Superior temporal gyrus (tissue), 1 donor: ENCODE measurements around the gene ASPHD2.

ENCODE experiments used
- DNase-seq: peaks from one replicate; pipeline ENCODE4 v3.0.0-alpha.2; 2016; ENCODE audit errors: extremely low spot score

Gene ASPHD2

DNA sequence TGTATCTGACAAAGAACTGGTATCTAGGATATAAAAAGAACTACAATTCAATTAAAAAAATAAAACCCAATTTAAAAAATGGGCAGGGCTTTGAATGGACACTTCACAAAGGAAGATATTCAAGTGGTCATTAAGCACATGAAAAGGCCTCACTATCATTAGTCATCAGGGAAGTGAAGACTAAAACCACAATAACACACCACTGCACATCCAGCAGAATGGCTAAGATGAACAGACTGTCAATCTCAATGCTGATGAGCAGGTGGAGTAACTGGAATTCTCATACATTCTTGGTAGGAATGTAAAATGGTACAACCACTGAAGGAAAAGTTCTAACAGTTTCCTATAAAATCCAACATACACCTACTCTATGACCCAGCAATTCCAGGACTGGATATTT lies 45.6 kb downstream of the ASPHD2 start:
- DNase-seq, result no peak

DNA sequence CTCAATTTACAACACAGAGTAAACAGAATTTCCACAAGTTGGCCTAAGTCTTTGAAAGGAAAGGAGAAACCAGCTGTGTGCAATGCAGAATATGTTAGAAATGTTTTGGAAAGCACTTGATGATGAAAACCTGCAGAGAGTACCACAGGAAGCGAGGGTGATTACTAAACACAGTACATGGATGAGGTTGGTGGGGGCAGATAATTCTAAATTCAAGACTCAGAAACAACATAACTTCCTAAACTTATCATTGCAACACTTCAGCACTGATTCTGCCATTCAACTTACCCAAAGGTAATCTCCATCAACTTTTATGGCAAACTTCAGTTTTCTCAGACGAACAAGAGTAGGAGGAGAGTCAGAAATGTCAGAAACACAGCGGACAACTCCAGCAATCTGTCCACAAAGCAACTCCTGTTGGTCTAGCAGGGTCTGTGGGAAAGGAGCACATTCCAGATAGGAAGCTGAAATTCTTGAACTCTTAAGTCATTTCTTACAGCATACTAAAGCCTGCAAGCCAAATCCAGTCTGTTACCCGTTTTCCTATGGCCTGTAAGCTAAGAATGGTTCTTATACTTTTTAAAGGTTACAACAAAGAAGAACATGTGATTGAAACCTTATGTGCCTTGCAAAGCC lies 47.8 kb downstream of the ASPHD2 start:
- no peak for DNase-seq

DNA sequence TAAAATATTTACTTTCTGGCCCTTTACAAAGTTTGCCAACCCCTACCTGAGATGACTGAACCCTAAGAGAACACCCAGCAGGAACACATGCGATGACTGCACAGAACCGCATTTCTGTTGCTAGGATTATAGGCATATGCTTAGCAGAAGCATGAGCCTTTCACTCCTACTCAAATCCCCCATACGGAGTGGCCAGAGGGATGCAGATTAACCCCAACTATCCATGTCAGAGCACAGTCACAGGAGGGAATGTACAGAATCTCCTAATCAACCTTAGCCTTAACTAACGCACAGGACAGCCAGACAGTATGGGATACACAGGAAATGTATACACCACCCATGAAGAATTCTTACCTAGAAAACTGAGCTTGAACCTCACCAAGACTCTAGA lies 48.3 kb downstream of the ASPHD2 start:
- DNase-seq, result no peak

DNA sequence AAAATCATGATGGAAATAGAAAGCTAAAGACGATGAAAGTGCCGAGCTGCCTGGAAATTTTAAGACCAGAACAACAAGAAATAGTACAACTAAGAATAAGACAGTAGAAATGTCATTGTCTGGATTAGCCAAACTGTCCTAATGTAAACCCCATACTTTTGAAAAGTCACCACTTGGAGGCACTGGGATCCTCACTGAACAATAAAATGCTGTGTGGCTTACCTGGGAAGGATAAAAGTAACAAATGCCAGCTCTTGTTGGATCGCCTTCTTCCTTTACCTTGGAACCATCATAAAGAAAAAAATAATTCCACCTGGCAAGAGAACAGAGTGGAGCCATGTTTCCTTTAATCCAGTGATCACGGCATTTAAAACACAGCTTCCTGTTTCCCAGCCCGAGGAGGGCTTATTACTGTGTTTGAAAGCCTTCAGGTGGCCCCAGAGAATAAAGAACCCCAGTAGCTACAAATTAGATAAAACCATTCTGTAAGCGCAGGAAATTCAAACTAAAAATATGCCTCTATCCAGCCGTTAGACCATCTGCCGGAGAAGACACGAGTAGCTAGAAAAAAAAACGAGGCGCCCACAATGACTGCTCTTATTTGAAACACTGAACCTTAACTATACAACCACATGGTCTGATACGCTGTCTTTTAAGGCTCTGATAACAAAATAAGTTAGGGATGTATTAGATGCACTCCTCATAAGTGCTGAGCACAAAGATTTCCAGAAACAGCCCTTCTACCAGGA lies 50.2 kb downstream of the ASPHD2 start:
- DNase-seq, result peak; percentile 53

DNA sequence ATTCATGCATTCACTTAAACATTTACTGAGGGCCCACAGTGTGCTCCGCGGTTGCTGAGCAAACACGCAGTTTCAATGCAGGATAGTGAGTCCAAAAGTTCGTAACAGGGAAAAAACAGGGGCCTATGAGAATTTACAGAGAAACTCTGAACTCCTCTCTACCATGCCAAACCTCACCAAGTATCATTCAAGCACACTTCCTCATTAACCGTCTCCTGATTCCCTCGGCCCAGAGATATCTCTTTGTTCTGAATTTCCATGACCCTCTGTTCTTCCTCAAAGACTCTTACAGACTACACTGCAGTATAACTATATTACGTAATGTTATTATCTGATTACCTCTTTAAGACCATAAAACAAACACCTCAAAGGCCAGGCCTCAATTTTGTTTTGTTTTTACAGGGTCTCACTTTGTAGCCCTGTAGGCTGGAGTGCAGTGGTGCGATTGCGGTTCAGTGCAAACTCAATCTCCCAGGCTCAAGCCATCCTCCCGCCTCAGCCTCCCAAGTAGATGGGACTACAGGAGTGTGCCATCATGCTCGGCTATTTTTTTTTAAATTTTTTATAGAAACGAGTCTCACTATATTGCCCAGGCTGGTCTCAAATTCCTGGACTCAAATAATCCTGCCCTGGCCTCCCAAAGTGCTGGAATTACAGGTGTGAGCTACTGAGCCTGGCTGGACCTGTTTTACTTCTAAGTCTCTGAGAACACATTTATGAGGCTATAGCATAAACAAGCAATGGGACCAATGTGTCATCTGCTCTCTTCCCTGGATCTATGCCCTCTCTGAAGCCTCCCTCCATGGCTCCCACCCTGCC lies 50.9 kb downstream of the ASPHD2 start:
- no peak for DNase-seq

DNA sequence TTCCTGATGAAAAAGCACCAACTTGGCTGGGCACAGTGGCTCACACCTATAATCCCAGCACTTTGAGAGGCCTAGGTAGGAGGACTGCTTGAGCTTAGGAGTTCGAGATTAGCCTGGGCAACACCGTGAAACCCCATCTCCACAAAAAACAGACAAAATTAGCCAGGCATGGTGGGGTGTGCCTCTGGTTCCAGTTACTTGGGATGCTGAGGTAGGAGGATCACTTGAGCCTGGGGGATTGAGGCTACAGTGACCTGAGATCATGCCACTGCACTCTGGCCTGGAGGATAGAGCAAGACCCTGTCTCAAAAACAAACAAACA lies 51.5 kb downstream of the ASPHD2 start:
- DNase-seq, result no peak

DNA sequence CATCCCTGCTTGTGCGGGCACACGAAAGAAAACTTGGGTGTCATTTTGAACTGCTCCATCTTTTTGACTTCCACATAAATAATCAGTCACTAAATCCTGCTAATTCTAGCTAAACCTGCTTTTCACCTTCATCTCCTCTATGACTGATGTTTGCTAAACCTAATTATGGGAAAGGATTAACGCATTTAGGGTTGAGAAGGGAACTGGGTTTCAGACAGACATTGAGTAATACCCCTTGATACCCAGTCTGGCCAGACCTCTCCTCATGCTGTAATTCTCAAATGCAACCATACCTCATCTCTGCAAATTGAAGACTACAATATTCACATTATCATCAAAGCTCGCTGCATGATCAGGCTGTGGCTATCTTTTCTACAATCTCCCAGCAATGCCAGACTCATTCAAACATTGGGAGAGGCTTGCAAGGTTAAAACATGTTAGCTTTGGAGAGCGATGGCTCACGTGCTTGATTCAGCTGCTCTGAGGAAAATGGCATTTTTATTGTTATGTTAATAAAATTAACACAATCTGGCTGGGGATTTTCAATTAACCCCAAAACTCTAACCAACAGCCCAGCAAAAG lies 52.1 kb downstream of the ASPHD2 start:
- no peak for DNase-seq

DNA sequence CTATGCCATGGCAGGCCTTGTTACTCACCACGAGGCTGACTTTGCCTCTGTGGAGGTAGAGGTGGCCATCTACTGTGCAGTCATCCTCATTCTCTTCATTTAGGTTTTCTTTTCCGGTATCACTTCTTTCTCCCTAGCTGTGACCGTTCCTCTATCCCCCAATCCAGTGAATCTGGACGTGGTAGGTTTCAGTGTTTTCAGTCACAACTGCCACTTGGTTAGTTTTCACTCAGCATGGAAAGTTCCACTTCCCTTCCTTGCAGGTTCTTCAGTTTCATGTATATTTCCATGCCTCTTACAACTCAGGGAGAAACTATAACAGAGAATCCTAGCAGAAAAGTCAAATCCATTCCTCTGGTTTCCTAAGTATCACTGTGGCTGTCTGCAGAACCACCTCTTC lies 52.6 kb downstream of the ASPHD2 start:
- peak; percentile 45 for DNase-seq

DNA sequence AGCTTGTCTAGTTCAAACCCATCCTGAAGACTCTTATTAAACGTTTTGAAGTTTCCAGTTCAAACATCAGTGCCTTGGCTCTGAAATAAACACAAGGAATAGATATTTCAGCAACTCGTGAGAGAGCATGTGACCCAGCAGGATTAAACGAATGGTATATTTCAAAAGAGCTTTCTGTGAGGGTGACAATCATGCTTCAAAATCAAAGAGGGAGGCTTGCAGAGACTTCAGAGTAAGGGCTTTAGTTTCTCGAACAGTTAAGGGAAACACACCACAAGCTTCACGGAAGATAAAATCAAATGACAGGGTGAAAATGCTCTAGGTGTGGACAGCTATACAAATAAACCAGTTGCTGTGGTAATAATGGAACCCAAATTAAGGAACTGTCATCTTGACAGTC lies 53.1 kb downstream of the ASPHD2 start:
- DNase-seq, result no peak

DNA sequence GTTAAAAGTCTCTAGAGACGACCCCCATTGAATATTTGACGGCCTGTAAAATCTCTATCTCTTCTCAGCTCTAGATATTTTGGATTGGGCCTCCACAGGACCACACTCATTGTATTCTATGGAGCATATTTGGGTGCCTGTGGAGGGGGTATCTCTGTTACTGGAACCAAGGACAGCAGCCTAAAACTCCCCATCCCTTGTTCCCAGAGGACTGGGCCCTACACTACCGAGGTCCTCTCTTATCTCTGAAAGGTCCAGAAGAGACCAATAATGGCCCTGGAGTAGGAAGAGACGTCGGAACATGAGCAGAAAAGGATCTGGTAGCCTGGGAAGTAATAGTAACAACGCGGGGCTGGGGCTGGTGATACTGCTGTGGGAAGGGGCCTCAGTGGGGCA lies 54.0 kb downstream of the ASPHD2 start:
- DNase-seq, result no peak

DNA sequence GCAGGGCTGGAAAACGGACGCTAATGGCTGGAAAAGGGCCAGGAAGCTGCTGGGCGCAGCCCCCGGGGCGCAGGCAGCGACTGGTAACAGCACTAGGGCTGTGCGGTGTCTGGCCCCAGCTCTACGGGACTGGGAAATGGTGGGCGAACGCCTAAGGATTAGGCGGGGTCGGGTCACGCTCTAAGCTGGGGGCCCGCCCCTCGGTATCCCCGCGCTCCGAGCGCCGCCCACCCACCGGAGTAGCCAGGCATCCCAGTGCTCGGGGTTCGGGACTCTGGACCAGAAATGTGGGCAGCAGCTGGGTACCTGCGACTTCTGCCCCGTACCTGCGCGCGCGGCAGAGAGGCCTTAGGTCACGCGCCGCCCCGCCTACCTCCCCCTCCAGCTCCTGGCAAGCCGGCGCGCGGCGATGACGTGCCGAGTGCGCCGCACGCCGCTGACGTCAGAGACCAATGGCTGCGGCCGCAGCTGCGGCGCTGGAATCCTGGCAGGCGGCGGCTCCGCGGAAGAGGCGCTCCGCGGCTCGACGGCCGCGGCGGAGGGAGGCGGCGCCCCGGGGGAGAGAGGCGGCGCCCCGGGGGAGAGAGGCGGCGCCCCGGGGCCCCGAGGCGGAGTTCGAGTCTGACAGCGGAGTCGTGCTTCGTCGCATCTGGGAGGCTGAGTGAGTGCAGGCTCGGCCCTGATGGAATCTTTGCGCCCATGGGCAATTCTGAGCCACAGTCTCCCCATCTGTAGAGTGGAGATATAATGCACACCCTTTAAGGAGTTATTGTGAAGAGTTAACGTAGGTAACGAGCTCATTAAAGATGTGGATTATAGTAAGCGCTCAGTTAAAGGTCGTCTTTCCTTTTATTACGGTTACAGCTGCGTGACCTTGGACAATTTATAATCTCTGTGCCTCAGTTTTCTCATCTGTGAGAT lies 54.6 kb downstream of the ASPHD2 start, which contains the start of the genes HPS4 and SRRD:
Gene HPS4 (minus strand): TSS at position 345 of the 921 bp plus-strand sequence. CDS start 2,021 bp downstream, outside the sequence.
Gene SRRD (plus strand): TSS at position 439 of the 921 bp plus-strand sequence. CDS start 14 bp downstream, at position 453.
- peak; percentile 87 for DNase-seq

DNA sequence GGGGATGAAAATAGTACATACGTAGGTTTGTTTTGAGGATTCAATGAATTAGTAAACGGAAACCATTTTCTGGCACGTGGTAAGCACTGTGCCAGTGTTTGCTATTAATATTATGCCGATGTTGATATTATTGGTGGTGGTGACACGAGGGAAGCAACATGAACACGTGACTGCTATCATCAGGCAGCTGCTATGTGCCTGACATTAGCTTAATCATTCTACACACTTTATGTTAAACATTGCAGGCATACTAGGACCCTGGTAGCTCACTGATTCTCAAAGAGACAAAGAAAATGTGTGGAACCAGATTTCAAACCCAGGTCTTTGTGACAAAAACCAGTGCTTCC lies 55.3 kb downstream of the ASPHD2 start:
- DNase-seq, result no peak

DNA sequence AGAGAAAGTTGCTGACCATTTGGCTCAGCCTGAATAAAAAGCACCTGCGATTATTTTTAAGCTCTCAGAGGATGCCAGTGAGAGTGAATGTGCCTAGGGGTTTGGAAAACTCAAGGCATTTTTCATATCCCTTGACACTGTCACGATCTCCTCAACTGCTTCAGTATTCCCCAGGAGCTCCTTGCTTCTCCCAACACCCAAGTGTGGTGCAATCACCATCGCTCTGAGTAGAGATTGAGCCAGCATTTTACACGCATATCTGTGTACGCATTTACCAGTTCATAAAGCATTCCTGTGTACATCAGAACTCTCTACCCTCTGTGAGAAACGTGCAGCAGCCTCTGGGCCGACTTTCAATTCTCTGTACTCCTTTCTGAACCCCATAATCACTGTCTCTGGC lies 56.0 kb downstream of the ASPHD2 start:
- no peak for DNase-seq

DNA sequence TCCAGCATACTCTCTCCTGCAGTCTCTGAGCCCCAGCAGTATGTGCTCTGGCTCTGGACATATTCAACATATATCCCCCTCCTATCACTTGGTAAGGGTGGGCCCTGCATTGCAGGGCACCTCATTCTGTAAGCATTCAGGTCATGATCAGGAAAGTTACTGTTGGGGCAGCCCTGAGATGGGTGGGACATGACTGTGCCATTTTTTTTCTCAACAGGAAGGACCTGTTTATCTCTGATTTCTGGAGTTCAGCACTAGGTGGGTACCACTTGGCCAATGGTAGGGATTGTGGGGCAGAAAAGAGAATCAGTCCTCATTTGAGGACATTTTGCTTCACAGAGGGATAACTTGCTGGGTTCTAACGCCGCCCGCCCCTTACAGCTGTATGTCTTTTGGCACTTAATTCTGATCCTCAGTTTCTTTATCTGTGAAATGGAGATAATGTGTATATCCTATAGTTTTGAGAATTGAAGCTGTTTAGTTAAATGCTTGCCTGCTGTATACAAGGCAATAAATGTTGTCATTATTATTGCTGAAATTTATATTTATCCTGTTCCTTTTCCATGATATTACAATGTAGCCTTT lies 56.8 kb downstream of the ASPHD2 start:
- no peak for DNase-seq

DNA sequence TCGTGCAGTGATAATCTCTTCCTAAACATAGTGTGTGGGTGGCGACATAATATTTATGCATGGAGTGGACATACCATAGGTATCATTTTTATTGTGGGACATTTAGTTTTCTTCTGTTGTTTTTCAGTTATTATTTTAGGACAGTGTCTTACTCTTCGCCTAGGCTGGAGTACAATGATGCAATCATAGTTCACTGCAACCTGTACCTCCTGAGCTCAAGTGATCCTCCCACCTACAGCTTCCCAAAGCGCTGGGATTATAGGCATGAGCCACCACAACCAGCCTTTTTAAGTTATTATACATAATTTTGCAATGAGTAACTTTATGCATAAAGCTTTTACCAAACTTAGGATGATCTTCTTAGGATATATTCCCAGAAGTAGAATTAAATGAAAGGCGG lies 57.3 kb downstream of the ASPHD2 start:
- no peak for DNase-seq

DNA sequence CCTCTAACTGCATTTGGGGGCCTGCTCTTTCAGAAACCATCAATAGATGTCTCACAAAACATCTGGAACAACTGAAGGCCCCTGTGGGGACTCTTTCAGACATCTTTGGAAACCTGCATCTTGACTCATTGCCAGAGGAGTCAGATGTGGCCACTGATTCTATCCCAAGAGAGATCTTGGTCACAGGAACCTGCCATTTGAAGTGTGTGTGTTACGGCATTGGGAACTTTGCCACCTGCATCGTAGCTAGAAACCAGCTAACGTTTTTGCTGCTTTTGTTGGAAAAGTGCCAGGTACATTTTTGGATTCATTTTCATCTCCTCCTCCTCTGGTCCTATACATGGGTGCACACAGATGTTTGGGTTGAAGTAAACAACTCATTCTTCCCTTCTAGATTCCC lies 58.9 kb downstream of the ASPHD2 start:
- DNase-seq, result no peak

DNA sequence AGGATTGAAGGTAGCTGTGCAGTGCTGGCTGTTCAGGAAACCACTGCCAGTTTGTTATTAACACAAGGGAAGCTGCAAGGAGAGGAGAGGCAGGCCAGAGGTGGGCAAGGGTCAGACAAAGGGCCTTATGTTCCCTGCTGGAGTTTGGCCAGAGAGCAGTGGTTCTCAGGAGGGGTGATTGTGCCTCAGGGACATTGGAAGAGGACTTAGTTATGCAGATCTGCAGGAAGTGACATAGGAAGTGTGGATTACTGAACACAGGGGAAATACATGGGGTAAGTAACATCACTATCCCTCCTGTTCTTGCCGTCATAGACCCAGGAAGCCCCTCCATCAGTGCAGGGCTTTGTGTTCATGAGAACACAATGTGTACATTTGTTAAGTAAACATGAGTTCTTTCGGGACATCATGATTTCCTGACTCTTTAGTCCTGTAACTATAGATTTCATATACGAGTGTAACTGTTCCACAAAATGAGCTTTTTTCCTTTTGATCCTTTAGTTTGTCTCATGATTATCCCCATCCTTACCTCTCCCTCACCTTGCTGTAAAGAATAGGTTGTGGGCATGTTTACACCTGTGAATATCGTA lies 60.5 kb downstream of the ASPHD2 start:
- no peak for DNase-seq

DNA sequence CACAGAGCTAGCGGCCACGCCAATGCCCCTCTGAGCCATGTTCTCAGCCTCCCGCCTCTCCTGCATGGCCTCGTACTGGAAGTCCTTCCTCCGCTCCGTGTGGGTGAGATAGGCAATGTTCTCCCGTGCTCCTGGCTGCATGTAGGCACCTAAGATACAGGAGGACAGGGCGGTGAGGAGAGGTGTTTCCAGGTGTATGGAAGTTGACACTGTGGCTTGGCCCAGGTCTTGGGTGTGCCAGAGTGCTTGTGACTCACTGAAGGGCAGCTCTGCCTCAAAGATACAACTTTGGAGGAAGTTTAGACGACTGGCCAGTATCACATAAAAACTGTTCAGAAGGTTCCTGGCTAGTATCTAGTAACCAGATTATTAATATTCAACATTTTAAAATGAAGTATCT lies 63.2 kb downstream of the ASPHD2 start:
- DNase-seq, result no peak

DNA sequence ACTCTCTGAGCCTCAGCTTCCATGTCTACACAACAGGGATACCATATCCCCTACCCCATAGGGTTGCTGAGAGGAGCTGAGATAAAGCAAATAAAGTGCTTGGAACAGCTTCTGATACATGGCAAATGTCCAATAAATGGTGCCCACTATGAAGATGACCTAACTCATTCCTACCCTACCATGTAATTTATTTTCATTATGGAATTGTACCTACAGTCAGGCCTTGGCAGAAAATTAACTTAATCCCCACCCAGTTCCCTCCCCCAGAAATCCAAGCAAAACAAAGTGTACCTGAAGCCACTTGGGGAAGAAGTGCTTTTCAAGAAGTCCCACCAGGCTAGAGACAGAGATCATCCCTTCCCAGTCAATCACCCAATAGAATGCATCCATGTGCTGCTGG lies 65.4 kb downstream of the ASPHD2 start:
- DNase-seq, result no peak
